Ishikawa (cell line): ENCODE measurements around the gene COPE.

Experiments used
- CEBPB ChIP-seq: IDR thresholded peaks from 2 replicates; pipeline ENCODE4 v1.6.1; 2012
- CREB1 ChIP-seq: IDR thresholded peaks from 2 replicates; pipeline ENCODE4 v1.6.1; 2012; ENCODE audit warnings: low read depth
- EGR1 ChIP-seq: IDR thresholded peaks from 2 replicates; pipeline ENCODE4 v1.6.1; 2012
- EP300 ChIP-seq: IDR thresholded peaks from 2 replicates; pipeline ENCODE4 v1.6.1; 2012; ENCODE audit warnings: borderline replicate concordance
- NFIC ChIP-seq: IDR thresholded peaks from 2 replicates; pipeline ENCODE4 v1.6.1; 2012
- TAF1 ChIP-seq: IDR thresholded peaks from 2 replicates; pipeline ENCODE4 v1.6.1; 2012; ENCODE audit warnings: low read depth, mild to moderate bottlenecking
- TCF12 ChIP-seq: IDR thresholded peaks from 2 replicates; pipeline ENCODE4 v1.6.1; 2012; ENCODE audit warnings: low read depth
- TEAD4 ChIP-seq: IDR thresholded peaks from 2 replicates; pipeline ENCODE4 v1.6.1; 2012
- ZBTB7A ChIP-seq: IDR thresholded peaks from 2 replicates; pipeline ENCODE4 v1.6.1; 2012; ENCODE audit warnings: low read depth
- TF ChIP-seq, protein P1 (sequence below): IDR thresholded peaks from 2 replicates; pipeline ENCODE4 v1.6.1; 2012
- TF ChIP-seq, protein P2 (sequence below): IDR thresholded peaks from 2 replicates; pipeline ENCODE4 v1.6.1; 2012; ENCODE audit warnings: low read depth, mild to moderate bottlenecking

DNA sequence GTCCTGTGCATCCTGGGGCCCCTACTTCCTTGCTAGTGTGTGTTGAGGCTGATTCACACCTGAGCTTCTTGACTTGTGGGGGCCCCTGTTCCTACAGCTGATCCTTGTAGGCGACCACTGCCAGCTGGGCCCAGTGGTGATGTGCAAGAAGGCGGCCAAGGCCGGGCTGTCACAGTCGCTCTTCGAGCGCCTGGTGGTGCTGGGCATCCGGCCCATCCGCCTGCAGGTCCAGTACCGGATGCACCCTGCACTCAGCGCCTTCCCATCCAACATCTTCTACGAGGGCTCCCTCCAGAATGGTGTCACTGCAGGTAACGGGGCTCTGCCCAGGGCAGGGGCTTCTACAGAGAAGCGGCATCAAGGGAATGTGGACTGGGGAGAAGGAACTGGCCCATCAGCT lies 62.0 kb downstream of the COPE start:
- TF ChIP-seq CEBPB: no peak
- TF ChIP-seq EP300: no peak
- TF ChIP-seq, protein P1, sequence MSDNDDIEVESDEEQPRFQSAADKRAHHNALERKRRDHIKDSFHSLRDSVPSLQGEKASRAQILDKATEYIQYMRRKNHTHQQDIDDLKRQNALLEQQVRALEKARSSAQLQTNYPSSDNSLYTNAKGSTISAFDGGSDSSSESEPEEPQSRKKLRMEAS: no peak
- TF ChIP-seq TEAD4: no peak
- TF ChIP-seq TAF1: no peak
- TF ChIP-seq, protein P2, sequence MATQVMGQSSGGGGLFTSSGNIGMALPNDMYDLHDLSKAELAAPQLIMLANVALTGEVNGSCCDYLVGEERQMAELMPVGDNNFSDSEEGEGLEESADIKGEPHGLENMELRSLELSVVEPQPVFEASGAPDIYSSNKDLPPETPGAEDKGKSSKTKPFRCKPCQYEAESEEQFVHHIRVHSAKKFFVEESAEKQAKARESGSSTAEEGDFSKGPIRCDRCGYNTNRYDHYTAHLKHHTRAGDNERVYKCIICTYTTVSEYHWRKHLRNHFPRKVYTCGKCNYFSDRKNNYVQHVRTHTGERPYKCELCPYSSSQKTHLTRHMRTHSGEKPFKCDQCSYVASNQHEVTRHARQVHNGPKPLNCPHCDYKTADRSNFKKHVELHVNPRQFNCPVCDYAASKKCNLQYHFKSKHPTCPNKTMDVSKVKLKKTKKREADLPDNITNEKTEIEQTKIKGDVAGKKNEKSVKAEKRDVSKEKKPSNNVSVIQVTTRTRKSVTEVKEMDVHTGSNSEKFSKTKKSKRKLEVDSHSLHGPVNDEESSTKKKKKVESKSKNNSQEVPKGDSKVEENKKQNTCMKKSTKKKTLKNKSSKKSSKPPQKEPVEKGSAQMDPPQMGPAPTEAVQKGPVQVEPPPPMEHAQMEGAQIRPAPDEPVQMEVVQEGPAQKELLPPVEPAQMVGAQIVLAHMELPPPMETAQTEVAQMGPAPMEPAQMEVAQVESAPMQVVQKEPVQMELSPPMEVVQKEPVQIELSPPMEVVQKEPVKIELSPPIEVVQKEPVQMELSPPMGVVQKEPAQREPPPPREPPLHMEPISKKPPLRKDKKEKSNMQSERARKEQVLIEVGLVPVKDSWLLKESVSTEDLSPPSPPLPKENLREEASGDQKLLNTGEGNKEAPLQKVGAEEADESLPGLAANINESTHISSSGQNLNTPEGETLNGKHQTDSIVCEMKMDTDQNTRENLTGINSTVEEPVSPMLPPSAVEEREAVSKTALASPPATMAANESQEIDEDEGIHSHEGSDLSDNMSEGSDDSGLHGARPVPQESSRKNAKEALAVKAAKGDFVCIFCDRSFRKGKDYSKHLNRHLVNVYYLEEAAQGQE: no peak
- no peak for TF ChIP-seq CREB1
- no peak for TF ChIP-seq TCF12
- no peak for TF ChIP-seq ZBTB7A
- TF ChIP-seq EGR1: no peak
- TF ChIP-seq NFIC: no peak
